ENCODE data around the gene GET4.
"Not testable (repeated sequence)": the region's sequence is repeated elsewhere in the genome, so short reads cannot be mapped to it uniquely, and the experiment has no call there.

DNA sequence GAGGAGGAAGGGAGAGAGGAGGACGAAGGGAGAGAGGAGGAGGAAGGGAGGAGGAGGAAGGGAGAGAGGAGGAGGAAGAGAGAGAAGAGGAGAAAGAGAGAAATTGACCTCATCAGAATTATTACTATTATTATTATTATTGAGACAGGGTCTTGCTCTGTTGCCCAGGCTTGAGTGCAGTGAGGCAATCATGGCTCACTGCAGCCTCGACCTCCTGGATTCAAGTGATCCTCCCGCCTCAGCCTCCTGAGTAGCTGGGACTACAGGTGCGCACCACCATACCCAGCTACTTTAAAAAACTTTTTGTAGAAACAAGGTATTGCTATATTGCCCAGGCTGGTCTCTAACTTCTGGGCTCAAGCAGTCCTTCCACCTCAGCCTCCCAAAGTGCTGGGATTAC, 67.4 kb downstream of the GET4 start:
- TF ChIP-seq, protein P1, sequence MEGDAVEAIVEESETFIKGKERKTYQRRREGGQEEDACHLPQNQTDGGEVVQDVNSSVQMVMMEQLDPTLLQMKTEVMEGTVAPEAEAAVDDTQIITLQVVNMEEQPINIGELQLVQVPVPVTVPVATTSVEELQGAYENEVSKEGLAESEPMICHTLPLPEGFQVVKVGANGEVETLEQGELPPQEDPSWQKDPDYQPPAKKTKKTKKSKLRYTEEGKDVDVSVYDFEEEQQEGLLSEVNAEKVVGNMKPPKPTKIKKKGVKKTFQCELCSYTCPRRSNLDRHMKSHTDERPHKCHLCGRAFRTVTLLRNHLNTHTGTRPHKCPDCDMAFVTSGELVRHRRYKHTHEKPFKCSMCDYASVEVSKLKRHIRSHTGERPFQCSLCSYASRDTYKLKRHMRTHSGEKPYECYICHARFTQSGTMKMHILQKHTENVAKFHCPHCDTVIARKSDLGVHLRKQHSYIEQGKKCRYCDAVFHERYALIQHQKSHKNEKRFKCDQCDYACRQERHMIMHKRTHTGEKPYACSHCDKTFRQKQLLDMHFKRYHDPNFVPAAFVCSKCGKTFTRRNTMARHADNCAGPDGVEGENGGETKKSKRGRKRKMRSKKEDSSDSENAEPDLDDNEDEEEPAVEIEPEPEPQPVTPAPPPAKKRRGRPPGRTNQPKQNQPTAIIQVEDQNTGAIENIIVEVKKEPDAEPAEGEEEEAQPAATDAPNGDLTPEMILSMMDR (conservative IDR thresholded peaks at IDR 0.05; ENCODE audit: low read depth, low read length) = not testable (repeated sequence)
- TF ChIP-seq EZH2 (IDR thresholded peaks at IDR 0.05; ENCODE audit: low read length, unreplicated experiment) = not testable (repeated sequence)
